Trophoblast cell (in vitro differentiated cells and primary cell): ENCODE data around the gene TNFAIP3.

Experiments used
- DNase-seq, 2 donors: peaks; one replicate each; pipeline ENCODE4 v3.0.0-alpha.2; 2016
- H2AFZ ChIP-seq: 2 replicates; pipeline ENCODE4 v1.6.1; 2013; ENCODE audit warnings: low read length, moderate library complexity, mild to moderate bottlenecking; ENCODE audit not compliant: insufficient read depth, poor library complexity
- H2AK5ac ChIP-seq: 2 replicates; pipeline ENCODE4 v1.6.1; 2013; ENCODE audit warnings: mild to moderate bottlenecking, low read length
- H2BK120ac ChIP-seq: 2 replicates; pipeline ENCODE4 v1.6.1; 2013; ENCODE audit warnings: low read length, mild to moderate bottlenecking, moderate library complexity; ENCODE audit not compliant: insufficient read depth, poor library complexity
- H2BK12ac ChIP-seq: 2 replicates; pipeline ENCODE4 v1.6.1; 2013; ENCODE audit warnings: mild to moderate bottlenecking, low read length, moderate library complexity
- H2BK5ac ChIP-seq: 2 replicates; pipeline ENCODE4 v1.6.1; 2013; ENCODE audit warnings: low read length, low read depth, moderate library complexity, mild to moderate bottlenecking; ENCODE audit not compliant: poor library complexity
- H3K14ac ChIP-seq: 2 replicates; pipeline ENCODE4 v1.6.1; 2013; ENCODE audit warnings: mild to moderate bottlenecking, low read length
- H3K18ac ChIP-seq: 2 replicates; pipeline ENCODE4 v1.6.1; 2013; ENCODE audit warnings: mild to moderate bottlenecking, low read length
- H3K23ac ChIP-seq: 2 replicates; pipeline ENCODE4 v1.6.1; 2013; ENCODE audit warnings: low read length
- H3K27ac ChIP-seq: 2 replicates; pipeline ENCODE4 v1.5.1; 2013; ENCODE audit warnings: low read depth, mild to moderate bottlenecking, inconsistent platforms, low read length, moderate library complexity
- H3K27me3 ChIP-seq: 2 replicates; pipeline ENCODE4 v1.6.1; 2013; ENCODE audit warnings: inconsistent platforms, mild to moderate bottlenecking, low read length, moderate library complexity; ENCODE audit not compliant: insufficient read depth
- H3K36me3 ChIP-seq, 2 experiments: 1 replicate in 1 of 2; 2 replicates in 1 of 2; pipeline ENCODE4 v1.6.1; 2013; ENCODE audit warnings: low read length in 2 of 2, mild to moderate bottlenecking in 2 of 2, moderate library complexity in 1 of 2; ENCODE audit not compliant: insufficient read depth in 2 of 2, control insufficient read depth in 1 of 2
- H3K4ac ChIP-seq: 2 replicates; pipeline ENCODE4 v1.6.1; 2013; ENCODE audit warnings: low read depth, mild to moderate bottlenecking, low read length, moderate library complexity
- H3K4me1 ChIP-seq, 2 experiments: 1 replicate in 1 of 2; 2 replicates in 1 of 2; pipeline ENCODE4 v1.6.1; 2013; ENCODE audit warnings: low read length in 2 of 2, mild to moderate bottlenecking in 2 of 2, moderate library complexity in 1 of 2; ENCODE audit not compliant: insufficient read depth in 2 of 2, control insufficient read depth in 1 of 2
- H3K4me2 ChIP-seq: 2 replicates; pipeline ENCODE4 v1.6.1; 2013; ENCODE audit warnings: inconsistent platforms, mild to moderate bottlenecking, low read length, moderate library complexity
- H3K4me3 ChIP-seq: 2 replicates; pipeline ENCODE4 v1.5.1; 2013; ENCODE audit warnings: mild to moderate bottlenecking, low read depth, low read length, inconsistent platforms
- H3K79me1 ChIP-seq: one replicate; pipeline ENCODE4 v1.6.1; 2013; ENCODE audit warnings: low read length
- H3K79me2 ChIP-seq: 2 replicates; pipeline ENCODE4 v1.6.1; 2013; ENCODE audit warnings: low read length, mild to moderate bottlenecking; ENCODE audit not compliant: control insufficient read depth, insufficient read depth, poor library complexity
- H3K9ac ChIP-seq: 2 replicates; pipeline ENCODE4 v1.6.1; 2013; ENCODE audit warnings: mild to moderate bottlenecking, low read length
- H3K9me3 ChIP-seq: 2 replicates; pipeline ENCODE4 v1.6.1; 2013; ENCODE audit warnings: low read depth, mild to moderate bottlenecking, control low read depth, inconsistent platforms, low read length; ENCODE audit not compliant: insufficient read depth
- H4K12ac ChIP-seq: 2 replicates; pipeline ENCODE4 v1.6.1; 2013; ENCODE audit warnings: low read depth, mild to moderate bottlenecking, low read length, moderate library complexity
- H4K8ac ChIP-seq: 2 replicates; pipeline ENCODE4 v1.6.1; 2013; ENCODE audit warnings: low read depth, mild to moderate bottlenecking, low read length, moderate library complexity
- H4K91ac ChIP-seq: one replicate; pipeline ENCODE4 v1.6.1; 2013; ENCODE audit warnings: low read depth, mild to moderate bottlenecking, low read length, moderate library complexity
- WGBS: extraction: QIAGEN DNeasy Blood & Tissue Kit; methylation state at CpG from one replicate; pipeline ENCODE4 v1.1.7; 2013; ENCODE audit warnings: missing lambda C conversion rate; ENCODE audit not compliant: insufficient read length, insufficient coverage; ENCODE audit errors: extremely low coverage; 5-methylcytosine and 5-hydroxymethylcytosine counted together

Gene TNFAIP3

DNA sequence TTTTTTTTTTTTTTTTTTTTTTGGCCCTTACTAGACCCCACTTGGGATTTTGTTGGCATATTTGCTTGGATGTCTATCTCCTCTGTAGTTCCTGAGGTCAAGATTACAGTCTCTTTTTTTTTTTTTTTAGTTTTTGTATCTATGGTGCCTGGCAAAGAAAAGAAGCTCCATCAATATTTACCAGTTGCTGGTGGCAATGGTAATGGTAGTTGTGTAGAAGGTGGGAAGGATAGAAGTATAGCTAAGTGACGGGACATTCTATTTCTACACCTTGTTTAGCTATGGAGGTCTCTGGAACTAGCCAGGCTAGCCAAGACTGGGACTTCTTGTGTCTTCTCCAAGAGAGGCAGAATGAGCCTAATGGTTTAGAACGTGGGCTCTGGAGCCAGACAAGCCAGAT lies 42.2 kb upstream of the TNFAIP3 start:
- Histone ChIP-seq H3K9ac (no peak overlapping the region), H3K23ac (no peak overlapping the region), H4K8ac (no peak overlapping the region), H3K4me3 (no peak overlapping the region), H4K12ac (no peak overlapping the region), H3K36me3 (no peaks in the 10 kb centered on the region), H3K9me3 (no peaks in the 10 kb centered on the region), H2BK120ac (no peak overlapping the region), H3K14ac (no peak overlapping the region), H3K79me1 (peaks cover 7% of the 10 kb centered on the region), H2BK5ac (no peak overlapping the region), H3K4me1 (peaks cover 0 to 9% of the 10 kb centered on the region in 2 experiments), H3K79me2 (peaks cover 2% of the 10 kb centered on the region), H3K27ac (no peak overlapping the region), H3K4ac (no peak overlapping the region), H3K4me2 (no peak overlapping the region), H4K91ac (no peak overlapping the region), H2BK12ac (no peak overlapping the region), H3K18ac (no peak overlapping the region), H2AK5ac (no peak overlapping the region), H3K27me3 (no peaks in the 10 kb centered on the region), H2AFZ (no peak overlapping the region)
- no CpG with 5 or more reads among the region's 2 CpGs for WGBS
- DNase-seq, result peak in 1 of 2 donors; percentile 73

DNA sequence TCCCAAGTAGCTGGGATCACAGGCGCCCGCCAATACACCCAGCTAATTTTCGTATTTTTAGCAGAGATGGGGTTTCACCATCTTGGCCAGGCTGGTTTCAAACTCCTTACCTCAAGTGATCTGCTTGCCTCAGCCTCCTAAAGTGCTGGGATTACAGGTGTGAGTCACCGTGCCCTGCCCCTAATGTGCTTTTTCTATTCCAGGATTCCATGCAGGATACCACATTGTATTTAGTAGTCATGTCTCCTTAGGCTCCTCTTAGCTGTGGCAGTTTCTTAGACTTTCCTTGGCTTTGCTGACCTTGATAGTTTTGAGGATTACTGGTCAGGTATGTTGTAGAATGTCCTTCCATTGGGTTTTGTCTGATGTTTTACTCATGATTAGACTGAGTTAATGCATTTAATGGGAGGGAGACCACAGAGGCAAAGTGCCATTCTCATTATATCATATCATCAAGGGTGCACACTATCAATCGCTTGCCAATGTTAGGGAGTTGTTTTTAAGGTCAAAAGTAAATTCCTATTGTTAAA lies 39.6 kb upstream of the TNFAIP3 start:
- Histone ChIP-seq H3K4me3 (no peak overlapping the region), H3K36me3 (no peaks in the 10 kb centered on the region), H3K79me1 (peaks cover 7% of the 10 kb centered on the region), H3K9ac (no peak overlapping the region), H3K9me3 (no peaks in the 10 kb centered on the region), H2AFZ (no peak overlapping the region), H3K23ac (no peak overlapping the region), H2BK5ac (no peak overlapping the region), H3K4me2 (no peak overlapping the region), H3K27me3 (no peaks in the 10 kb centered on the region), H3K27ac (no peak overlapping the region), H4K8ac (no peak overlapping the region), H2BK12ac (no peak overlapping the region), H4K91ac (no peak overlapping the region), H3K4me1 (peaks cover 0 to 10% of the 10 kb centered on the region in 2 experiments), H3K4ac (no peak overlapping the region), H3K14ac (no peak overlapping the region), H2AK5ac (no peak overlapping the region), H3K79me2 (peaks cover 2% of the 10 kb centered on the region), H4K12ac (no peak overlapping the region), H2BK120ac (no peak overlapping the region), H3K18ac (no peak overlapping the region)
- DNase-seq, result peak; percentile 64
- no CpG with 5 or more reads among the region's 5 CpGs for WGBS

DNA sequence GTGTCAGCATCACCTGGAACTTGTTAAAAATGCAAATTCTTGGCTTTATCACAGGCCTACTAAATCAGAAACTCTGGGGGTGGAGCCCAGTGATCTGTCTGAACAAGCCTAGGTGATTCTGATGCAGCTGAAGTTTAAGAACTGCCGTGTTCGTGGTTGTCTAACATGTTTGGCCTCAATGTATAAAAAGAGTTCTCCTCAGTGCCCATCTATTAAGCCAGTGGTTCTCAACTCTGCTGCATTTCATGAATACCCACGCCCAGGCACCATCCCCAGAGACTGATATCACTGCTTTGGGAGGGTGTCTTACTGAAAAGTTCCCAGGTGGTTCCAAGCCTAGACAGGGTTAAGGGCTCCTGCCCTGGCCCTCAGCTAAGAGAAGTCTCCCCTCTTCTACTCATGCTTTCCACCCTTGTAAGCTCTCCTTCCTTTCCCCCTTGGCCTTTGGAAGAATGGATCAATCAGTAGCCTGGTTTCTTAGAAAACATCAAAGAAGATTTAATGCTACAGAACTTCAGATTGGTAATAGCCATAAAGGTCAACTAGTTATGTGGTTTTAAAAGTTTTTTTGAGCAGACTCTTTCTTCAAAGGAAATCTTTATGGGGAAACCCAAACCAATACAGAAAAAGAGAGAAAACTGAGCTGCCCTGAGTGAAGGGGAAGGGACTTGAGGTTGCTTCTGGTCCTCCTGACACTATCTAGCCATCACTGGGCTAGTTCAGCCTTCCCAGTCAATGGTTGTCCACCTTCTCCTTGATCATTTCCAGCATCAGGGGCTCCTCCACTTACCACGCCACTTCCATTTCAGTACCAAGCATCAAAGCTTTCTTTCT lies 38.9 kb upstream of the TNFAIP3 start:
- no peak overlapping the region for H4K12ac ChIP-seq
- H3K79me2 ChIP-seq, result peaks cover 2% of the 10 kb centered on the region
- no peak overlapping the region for H3K14ac ChIP-seq
- no peak overlapping the region for H2BK5ac ChIP-seq
- peaks cover 0 to 10% of the 10 kb centered on the region in 2 experiments for H3K4me1 ChIP-seq
- no peak overlapping the region for H3K27ac ChIP-seq
- H3K36me3 ChIP-seq, result no peaks in the 10 kb centered on the region
- peak overlapping the region; percentile 32 for H2BK12ac ChIP-seq
- no CpG with 5 or more reads among the region's 4 CpGs for WGBS
- H4K91ac ChIP-seq, result peak overlapping the region; percentile 50
- peaks cover 7% of the 10 kb centered on the region for H3K79me1 ChIP-seq
- no peak for DNase-seq
- H4K8ac ChIP-seq, result peak overlapping the region; percentile 3
- no peaks in the 10 kb centered on the region for H3K27me3 ChIP-seq
- no peak overlapping the region for H3K4me3 ChIP-seq
- no peaks in the 10 kb centered on the region for H3K9me3 ChIP-seq
- no peak overlapping the region for H3K18ac ChIP-seq
- no peak overlapping the region for H2AFZ ChIP-seq
- H3K9ac ChIP-seq, result no peak overlapping the region
- no peak overlapping the region for H3K4me2 ChIP-seq
- H2AK5ac ChIP-seq, result no peak overlapping the region
- H2BK120ac ChIP-seq, result peak overlapping the region; percentile 70
- no peak overlapping the region for H3K23ac ChIP-seq
- no peak overlapping the region for H3K4ac ChIP-seq

DNA sequence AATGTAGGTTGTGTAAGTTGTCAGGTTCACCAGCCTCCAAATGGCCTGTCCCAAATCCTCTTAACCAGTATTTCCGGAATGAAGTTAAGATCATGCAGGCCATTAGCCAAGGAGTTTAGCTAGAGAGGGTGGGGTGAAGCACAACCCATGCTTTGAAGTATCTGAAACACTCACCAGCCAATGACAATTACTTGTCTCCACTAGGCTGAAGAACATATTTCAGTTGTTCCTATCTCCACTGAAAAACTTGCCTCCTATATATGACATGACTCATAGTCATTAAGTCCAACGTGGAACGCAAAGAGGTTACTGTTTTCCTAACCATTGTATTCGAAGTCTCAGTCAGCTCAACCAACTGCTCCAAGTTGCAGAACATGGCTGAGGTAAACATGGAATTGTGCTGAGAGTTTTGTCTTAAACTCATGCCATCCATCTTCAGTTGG lies 37.4 kb upstream of the TNFAIP3 start:
- Histone ChIP-seq H3K79me1 (peaks cover 7% of the 10 kb centered on the region), H3K36me3 (no peaks in the 10 kb centered on the region), H3K4ac (no peak overlapping the region), H2BK5ac (no peak overlapping the region), H3K23ac (no peak overlapping the region), H3K9me3 (no peaks in the 10 kb centered on the region), H3K79me2 (peaks cover 2% of the 10 kb centered on the region), H3K4me2 (no peak overlapping the region), H2AFZ (no peak overlapping the region), H3K18ac (no peak overlapping the region), H3K9ac (no peak overlapping the region), H3K14ac (no peak overlapping the region), H3K4me1 (peaks cover 0 to 5% of the 10 kb centered on the region in 2 experiments), H4K91ac (no peak overlapping the region), H2AK5ac (no peak overlapping the region), H3K27ac (no peak overlapping the region), H4K8ac (no peak overlapping the region), H2BK12ac (no peak overlapping the region), H4K12ac (no peak overlapping the region), H2BK120ac (no peak overlapping the region), H3K27me3 (no peaks in the 10 kb centered on the region), H3K4me3 (no peak overlapping the region)
- DNase-seq, result peak; percentile 86 to 97
- WGBS, result no CpG with 5 or more reads among the region's 4 CpGs
